Measurements from ENCODE around the gene KRTAP20-3.

Gene KRTAP20-3

DNA sequence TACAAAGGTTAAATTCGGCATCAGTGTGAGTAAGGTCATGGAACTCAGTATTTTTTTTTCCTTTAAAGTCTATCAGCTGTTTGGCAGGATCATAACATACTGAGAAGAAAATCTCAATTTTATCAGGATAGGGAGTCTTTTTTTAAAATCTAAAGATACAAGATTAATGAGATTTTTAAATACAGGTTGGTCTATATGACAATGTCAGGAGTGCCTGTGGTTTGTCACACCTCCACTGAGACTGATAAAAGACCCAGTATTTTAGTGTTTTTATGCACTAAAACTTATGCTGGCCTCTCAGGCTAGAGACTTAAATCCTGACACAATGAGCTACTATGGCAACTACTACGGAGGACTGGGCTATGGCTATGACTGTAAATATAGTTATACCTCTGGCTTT lies at the start of gene KRTAP20-3:
Gene KRTAP20-3, plus strand, starts transcription at position 301 of the 400 bp plus-strand sequence.
- DNase-seq (ENCODE audit: low spot score) = no peak

DNA sequence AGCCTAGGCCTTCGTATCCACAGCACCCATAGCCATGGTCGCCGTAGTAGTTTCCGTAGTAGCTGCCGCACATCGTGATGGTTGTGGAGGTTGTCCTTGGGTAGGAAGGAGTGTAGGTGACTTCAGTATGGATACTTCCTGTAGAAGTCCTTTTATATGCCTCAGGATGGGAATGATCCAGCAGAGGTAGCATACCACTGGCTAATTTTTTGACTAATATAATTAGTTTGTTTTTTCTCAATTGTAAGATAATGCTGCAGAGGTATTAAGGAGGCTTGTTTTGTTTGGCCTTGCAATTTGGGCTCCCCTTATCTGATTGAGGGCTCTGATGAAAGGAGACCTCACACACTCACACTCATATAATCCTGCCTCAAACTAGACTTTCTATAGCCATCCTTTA lies 43.9 kb upstream of the KRTAP20-3 start, which contains the start of gene KRTAP6-2:
Gene KRTAP6-2, minus strand, starts transcription at position 101 of the 400 bp plus-strand sequence. Its CDS starts 28 bp downstream, at position 73.
- DNase-seq (ENCODE audit: low spot score) = no peak

GRCh38 chr21:30600787-30601186 lies 41.9 kb upstream of the KRTAP20-3 start, which contains the start of gene KRTAP22-1:
Gene KRTAP22-1 (plus strand): TSS chr21:30601087.
- DNase-seq (ENCODE audit: low spot score) = no peak

DNA sequence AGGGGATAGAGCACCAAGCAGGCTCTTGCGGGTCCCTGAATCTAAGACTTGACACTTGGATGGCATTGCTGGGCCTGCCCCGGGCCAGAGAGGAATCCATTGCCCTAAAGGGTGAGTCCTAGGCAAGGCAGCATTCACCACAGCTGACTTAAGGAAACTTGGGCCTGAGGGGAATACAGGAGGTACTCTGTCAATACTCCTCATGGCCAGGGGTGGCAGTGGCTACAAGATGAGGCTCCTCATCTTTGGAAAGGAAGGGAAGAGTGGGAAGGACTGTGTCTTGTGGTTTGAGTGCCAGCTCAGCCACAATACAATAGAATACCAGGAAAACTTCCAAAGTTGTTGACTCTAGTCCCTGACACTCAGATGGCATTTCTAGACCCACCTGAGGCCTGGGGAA lies 36.7 kb upstream of the KRTAP20-3 start:
- no peak for DNase-seq (ENCODE audit: low spot score)

DNA sequence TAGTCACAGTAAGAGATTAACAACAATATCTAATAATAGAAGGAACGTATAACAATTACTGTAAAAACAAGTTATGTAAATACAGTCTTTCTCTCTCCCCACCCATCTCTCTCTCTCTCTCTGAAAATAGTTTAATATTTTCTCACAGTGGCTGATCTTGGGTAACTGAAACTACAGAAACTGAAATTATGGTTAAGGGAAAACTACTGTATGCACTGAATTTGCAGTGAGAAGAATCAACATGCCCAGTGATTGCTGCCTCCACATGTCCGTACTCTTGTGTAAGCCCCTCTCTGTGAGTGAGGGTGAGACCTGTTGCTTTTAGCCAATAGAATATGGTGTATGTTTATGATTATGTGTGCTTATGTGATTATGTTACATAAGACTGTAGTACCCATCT lies 30.5 kb upstream of the KRTAP20-3 start:
- DNase-seq (ENCODE audit: low spot score) = no peak

DNA sequence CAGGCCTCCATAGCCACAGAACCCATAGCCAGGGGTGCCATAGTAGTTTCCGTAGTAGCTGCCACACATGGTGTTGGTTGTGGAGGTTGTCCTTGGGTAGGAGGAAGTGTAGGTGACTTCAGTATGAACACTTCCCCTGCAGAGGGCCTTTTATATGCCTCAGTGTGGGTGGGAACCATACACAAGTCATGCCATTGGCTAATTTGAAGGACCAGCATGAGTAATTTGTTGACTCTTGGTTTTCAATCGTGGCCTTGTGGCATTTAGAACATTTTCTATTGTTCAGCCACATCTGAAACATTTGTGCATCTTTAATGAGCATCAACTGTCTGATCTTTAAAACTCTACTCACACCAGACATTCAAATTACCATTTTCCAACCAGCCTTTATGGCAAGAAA lies 28.8 kb upstream of the KRTAP20-3 start, which contains the start of gene KRTAP6-1:
Gene KRTAP6-1, minus strand, starts transcription at position 95 of the 400 bp plus-strand sequence. Its CDS starts 26 bp downstream, at position 69.
- no peak for DNase-seq (ENCODE audit: low spot score)

DNA sequence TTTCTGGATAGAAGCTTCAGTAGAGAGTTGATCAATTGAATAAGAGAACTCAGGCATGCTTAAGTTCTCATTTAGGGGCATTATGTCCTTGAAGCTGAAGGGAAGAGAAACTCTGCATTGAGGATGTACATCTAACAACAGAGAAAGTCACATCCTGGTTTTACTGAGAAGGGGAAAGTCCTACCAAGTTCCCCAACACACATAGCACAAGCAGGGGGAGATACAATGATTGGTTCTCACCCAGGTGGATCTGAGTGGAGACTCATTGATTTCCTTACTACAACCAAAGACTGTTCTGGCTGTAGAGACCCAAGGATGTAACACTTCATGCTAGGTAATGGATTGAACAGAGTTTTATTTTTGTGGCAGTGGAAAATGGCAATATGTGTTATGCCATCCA lies 27.5 kb upstream of the KRTAP20-3 start:
- DNase-seq (ENCODE audit: low spot score) = no peak

DNA sequence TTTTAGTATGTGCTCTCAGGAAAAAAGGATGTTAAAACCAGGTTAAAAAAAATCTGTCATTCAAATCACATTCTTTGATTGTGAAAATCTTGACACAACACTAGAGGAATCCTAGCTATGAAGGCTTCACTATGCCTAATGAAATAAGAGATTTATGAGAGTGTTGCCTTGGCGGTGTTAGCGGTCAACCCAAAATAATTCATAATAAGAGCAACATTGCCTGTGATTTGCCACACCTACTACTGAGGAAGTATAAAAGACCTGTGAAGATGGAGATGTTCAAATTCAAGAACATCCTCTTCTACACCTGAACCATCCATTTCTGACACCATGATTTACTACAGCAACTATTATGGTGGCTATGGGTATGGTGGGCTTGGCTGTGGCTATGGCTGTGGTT lies 26.5 kb upstream of the KRTAP20-3 start, which contains the start of gene KRTAP20-1:
Gene KRTAP20-1, plus strand, starts transcription at position 301 of the 400 bp plus-strand sequence. Its CDS starts 30 bp downstream, at position 331.
- DNase-seq (ENCODE audit: low spot score) = no peak

DNA sequence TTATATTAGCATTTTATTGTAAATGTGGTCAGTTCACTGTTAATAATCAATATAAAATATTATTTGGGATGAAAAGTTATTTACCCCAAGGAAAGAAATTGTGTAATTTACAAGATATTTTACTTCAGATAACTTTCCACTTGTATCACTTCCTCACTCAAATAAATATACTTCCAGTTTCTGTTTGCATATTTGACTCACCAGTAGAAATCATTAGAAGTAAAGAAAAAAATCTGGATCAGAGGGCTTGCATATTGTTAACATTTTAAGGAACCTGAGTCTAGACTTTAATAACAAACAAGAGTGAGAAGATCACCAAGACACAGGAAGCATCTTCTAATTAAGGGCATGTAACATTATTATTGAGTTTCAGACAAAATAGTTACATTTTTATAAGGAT lies 22.6 kb upstream of the KRTAP20-3 start:
- no peak for DNase-seq (ENCODE audit: low spot score)

DNA sequence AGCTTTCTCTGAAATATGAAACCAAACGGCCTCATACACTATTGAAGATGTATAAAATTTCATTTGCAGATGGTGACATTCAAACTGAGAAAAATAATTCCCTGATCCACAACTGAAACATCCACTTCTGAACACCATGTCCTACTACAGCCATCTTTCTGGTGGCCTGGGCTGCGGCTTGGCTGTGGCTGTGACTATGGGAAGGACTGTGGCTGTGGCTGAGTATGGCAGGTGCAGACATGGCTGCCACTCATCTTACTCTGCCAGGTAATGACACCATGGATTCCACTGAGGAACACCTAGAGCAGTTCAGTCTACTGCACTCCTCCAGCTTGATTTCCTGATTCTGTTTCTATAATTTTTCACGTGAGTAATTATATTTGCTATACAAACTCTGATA lies 22.1 kb upstream of the KRTAP20-3 start, which contains the start of gene KRTAP20-4:
Gene KRTAP20-4, plus strand, starts transcription at position 106 of the 400 bp plus-strand sequence.
- DNase-seq (ENCODE audit: low spot score) = no peak

DNA sequence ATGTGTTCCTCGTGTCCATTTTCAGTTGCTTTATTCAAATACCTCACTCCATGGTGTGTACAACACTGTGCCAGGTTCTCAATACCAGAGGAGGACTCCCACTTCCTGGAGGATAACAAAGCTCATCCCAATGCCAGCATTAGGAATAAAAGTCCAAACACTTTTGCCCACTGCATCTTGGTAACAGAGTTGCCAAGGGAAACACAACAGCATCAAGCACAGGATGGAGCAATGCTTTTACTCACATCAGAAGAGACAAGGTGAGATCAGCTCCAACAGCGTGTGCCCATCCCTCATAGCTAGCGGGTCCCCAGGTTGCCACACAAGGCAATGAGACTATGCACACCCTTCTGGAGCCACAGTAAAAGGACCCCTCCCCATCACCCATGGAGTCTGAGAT lies 19.3 kb upstream of the KRTAP20-3 start:
- DNase-seq (ENCODE audit: low spot score) = no peak

GRCh38 chr21:30625449-30626165 lies 17.1 kb upstream of the KRTAP20-3 start:
- no peak for DNase-seq (ENCODE audit: low spot score)

- no peak for DNase-seq (ENCODE audit: low spot score)
These were observed 14.6 kb upstream of the KRTAP20-3 start for GRCh38 chr21:30628109-30628508.

DNA sequence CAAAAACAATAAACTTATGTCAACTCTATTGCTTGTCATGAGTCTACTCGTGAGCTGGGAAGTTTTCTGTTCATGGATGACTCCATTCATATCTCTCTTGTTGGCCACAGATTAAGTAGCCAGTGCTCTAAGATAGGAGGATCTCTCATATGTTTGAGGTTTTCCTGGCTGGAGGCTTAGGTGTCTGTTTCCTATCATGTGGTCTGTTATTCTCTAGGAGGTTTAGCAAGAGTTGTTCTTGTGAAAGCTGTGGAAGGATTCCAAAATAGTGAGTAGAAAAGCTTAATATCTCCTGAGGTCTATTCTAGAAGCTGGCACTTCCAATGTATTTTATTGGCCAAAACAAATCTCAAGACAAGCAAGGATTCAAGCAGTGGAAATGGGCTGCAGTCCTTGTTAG lies 13.5 kb upstream of the KRTAP20-3 start:
- DNase-seq (ENCODE audit: low spot score) = no peak

DNA sequence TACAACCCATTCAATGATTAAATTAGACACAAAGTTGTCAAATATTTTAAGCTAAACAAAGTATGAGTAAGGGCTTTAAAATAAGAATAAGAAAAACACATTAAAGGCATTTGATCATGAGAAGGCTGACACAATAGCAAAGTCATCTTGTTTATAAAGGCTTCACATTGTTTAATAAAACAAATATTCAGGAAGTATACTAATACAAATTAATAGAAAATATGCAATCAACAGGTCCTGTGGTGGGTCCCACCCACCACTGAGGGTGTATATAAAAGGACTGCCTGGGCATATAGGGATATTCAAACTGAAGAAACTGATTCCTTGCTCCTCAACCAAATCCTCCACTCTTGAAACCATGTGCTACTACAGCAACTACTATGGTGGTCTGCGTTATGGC lies 7.8 kb upstream of the KRTAP20-3 start, which contains the start of gene KRTAP20-2:
Gene KRTAP20-2, plus strand, starts transcription at position 301 of the 400 bp plus-strand sequence. Its CDS starts 58 bp downstream, at position 359.
- DNase-seq (ENCODE audit: low spot score) = no peak

DNA sequence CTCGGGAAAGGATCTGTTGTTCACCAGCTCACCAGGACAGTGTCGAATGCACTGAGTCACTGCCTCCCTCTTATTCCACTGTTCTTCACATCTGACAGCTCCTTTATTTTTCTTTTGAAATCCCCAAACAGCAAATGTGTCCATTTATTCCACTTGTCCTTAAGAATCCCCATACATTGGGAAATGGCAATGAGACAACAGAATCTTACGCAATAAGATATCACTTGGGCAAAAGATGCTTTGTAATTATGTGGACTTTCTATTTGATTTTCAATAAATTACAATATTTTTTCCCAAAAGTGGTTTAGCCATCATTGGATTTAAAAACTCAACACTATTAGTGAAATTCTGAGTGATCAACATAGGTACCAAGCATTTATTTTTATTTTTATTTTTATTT lies 4.0 kb upstream of the KRTAP20-3 start:
- DNase-seq (ENCODE audit: low spot score) = no peak

- DNase-seq (ENCODE audit: low spot score) = no peak
These were observed 4.3 kb downstream of the KRTAP20-3 start for GRCh38 chr21:30646904-30647414.

DNA sequence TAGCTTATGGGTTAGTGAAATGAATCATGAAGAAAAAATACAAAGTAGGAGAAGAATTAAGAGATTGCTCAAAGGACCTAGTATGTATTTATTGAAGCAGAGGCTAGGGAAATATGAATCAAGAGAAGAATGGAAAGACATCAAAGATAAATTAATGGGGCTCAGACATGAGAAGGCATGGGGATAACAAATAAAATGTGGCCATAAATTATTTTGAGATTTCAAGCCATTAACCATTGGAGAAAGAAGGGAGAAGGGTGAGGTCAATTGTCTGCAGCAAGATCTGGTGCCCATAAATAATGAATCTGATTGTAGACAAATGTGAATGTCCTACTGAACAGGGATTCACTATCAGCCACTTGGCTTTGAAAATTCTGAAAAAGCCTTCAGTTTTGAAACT lies 10.2 kb downstream of the KRTAP20-3 start:
- DNase-seq (ENCODE audit: low spot score) = no peak

- DNase-seq (ENCODE audit: low spot score) = no peak
These were observed 26.1 kb downstream of the KRTAP20-3 start for GRCh38 chr21:30668776-30669175.

GRCh38 chr21:30672985-30673650 lies 30.5 kb downstream of the KRTAP20-3 start:
- DNase-seq (ENCODE audit: low spot score) = no peak

GRCh38 chr21:30674312-30674711 lies 31.6 kb downstream of the KRTAP20-3 start:
- no peak for DNase-seq (ENCODE audit: low spot score)

GRCh38 chr21:30676737-30677136 lies 34.1 kb downstream of the KRTAP20-3 start:
- no peak for DNase-seq (ENCODE audit: low spot score)

- no peak for DNase-seq (ENCODE audit: low spot score)
These were observed 37.9 kb downstream of the KRTAP20-3 start for GRCh38 chr21:30680586-30680985.

All from hepatic stellate cell (primary cell).